Measurements from ENCODE around the gene VLDLR. TPM values are rescaled to one million over a fixed set of nuclear protein-coding genes. Genes with fewer than 3 reads are reported as not detected.

VLDLR gene
- total RNA-seq, 1 donor from 2014 or later, result 26.9 TPM

DNA sequence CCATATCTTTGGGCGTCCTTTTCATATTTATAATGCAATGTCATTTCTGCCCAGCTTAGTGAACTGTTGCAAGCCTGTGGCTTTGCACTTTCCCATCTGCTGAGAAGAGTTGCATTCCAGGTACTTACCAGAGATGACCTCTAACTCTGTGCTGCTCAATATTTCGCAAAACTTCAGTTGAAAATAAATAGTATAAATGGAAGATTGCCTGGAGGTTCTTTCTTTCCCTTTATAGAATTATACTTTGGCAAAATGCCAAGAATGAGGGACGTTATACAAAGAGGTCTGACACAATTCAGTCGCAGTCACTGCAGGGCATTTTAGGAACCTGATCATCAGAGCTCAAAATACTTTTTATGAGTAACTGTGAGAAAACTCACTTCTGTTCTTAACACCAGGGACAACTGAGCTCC is 18.9 kb upstream of the VLDLR start:
- TF ChIP-seq, protein P1, sequence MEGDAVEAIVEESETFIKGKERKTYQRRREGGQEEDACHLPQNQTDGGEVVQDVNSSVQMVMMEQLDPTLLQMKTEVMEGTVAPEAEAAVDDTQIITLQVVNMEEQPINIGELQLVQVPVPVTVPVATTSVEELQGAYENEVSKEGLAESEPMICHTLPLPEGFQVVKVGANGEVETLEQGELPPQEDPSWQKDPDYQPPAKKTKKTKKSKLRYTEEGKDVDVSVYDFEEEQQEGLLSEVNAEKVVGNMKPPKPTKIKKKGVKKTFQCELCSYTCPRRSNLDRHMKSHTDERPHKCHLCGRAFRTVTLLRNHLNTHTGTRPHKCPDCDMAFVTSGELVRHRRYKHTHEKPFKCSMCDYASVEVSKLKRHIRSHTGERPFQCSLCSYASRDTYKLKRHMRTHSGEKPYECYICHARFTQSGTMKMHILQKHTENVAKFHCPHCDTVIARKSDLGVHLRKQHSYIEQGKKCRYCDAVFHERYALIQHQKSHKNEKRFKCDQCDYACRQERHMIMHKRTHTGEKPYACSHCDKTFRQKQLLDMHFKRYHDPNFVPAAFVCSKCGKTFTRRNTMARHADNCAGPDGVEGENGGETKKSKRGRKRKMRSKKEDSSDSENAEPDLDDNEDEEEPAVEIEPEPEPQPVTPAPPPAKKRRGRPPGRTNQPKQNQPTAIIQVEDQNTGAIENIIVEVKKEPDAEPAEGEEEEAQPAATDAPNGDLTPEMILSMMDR (IDR thresholded peaks at IDR 0.05; ENCODE audit: insufficient read depth, low read length, severe bottlenecking), result no peak
- Histone ChIP-seq H3K4me3 (ENCODE audit: low read depth, low read length) (no peak overlapping the region), H3K36me3 (ENCODE audit: control insufficient read depth, insufficient read depth, low read length) (no peaks in the 10 kb centered on the region), H3K27me3 (ENCODE audit: control insufficient read depth, insufficient read depth, low read length) (peaks cover 2% of the 10 kb centered on the region)
- DNase-seq (ENCODE audit: low read depth), result peak; percentile 19
- FAIRE-seq, result no peak

GRCh38 chr9:2603621-2604020 is 18.0 kb upstream of the VLDLR start:
- Histone ChIP-seq H3K4me3 (ENCODE audit: low read depth, low read length) (no peak overlapping the region), H3K27me3 (ENCODE audit: control insufficient read depth, insufficient read depth, low read length) (peaks cover 2% of the 10 kb centered on the region), H3K36me3 (ENCODE audit: control insufficient read depth, insufficient read depth, low read length) (no peaks in the 10 kb centered on the region)
- FAIRE-seq (no peak), DNase-seq (ENCODE audit: low read depth) (no peak)
- TF ChIP-seq, protein P1 (IDR thresholded peaks at IDR 0.05; ENCODE audit: insufficient read depth, low read length, severe bottlenecking), result no peak

DNA sequence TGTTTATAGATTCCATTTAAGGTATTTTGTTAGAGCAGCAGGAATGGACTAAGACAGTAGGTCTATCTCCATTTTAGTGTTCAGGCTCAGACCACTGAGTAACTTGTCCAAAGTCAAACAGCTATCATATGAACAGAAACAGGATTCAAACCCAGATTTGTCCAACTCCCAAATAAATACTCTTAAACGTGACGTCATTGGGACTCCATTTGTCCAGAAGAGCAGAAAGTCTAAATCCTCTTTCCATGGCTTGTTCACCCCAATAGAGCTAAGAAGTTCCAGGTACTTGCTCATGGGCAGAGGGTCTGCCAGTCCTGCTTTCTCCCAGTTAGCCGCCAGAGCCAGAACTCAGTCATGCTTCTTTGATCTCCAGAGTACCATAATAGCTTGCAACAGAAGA is 16.3 kb upstream of the VLDLR start:
- FAIRE-seq (no peak), DNase-seq (ENCODE audit: low read depth) (no peak)
- Histone ChIP-seq H3K4me3 (ENCODE audit: low read depth, low read length) (no peak overlapping the region), H3K36me3 (ENCODE audit: control insufficient read depth, insufficient read depth, low read length) (no peaks in the 10 kb centered on the region), H3K27me3 (ENCODE audit: control insufficient read depth, insufficient read depth, low read length) (no peaks in the 10 kb centered on the region)
- TF ChIP-seq, protein P1 (IDR thresholded peaks at IDR 0.05; ENCODE audit: insufficient read depth, low read length, severe bottlenecking), result no peak

GRCh38 chr9:2608276-2608675 is 13.3 kb upstream of the VLDLR start:
- FAIRE-seq, result no peak
- H3K27me3 ChIP-seq (ENCODE audit: control insufficient read depth, insufficient read depth, low read length), result no peaks in the 10 kb centered on the region
- no peak overlapping the region for H3K4me3 ChIP-seq (ENCODE audit: low read depth, low read length)
- TF ChIP-seq, protein P1 (IDR thresholded peaks at IDR 0.05; ENCODE audit: insufficient read depth, low read length, severe bottlenecking), result no peak
- no peaks in the 10 kb centered on the region for H3K36me3 ChIP-seq (ENCODE audit: control insufficient read depth, insufficient read depth, low read length)
- no peak for DNase-seq (ENCODE audit: low read depth)

- Histone ChIP-seq H3K27me3 (ENCODE audit: control insufficient read depth, insufficient read depth, low read length) (no peaks in the 10 kb centered on the region), H3K4me3 (ENCODE audit: low read depth, low read length) (no peak overlapping the region), H3K36me3 (ENCODE audit: control insufficient read depth, insufficient read depth, low read length) (no peaks in the 10 kb centered on the region)
- TF ChIP-seq, protein P1 (IDR thresholded peaks at IDR 0.05; ENCODE audit: insufficient read depth, low read length, severe bottlenecking), result no peak
- DNase-seq (ENCODE audit: low read depth) (no peak), FAIRE-seq (no peak)
Measured at GRCh38 chr9:2610985-2611384, 10.6 kb upstream of the VLDLR start.

- DNase-seq (ENCODE audit: low read depth) (no peak), FAIRE-seq (no peak)
- H3K36me3 ChIP-seq (ENCODE audit: control insufficient read depth, insufficient read depth, low read length), result no peaks in the 10 kb centered on the region
- TF ChIP-seq, protein P1 (IDR thresholded peaks at IDR 0.05; ENCODE audit: insufficient read depth, low read length, severe bottlenecking), result no peak
- H3K27me3 ChIP-seq (ENCODE audit: control insufficient read depth, insufficient read depth, low read length), result no peaks in the 10 kb centered on the region
- H3K4me3 ChIP-seq (ENCODE audit: low read depth, low read length), result no peak overlapping the region
Measured at GRCh38 chr9:2611961-2612360, 9.6 kb upstream of the VLDLR start.
